ENCODE results near the gene WWOX. TPM values are rescaled to one million over a fixed set of nuclear protein-coding genes. Genes with fewer than 3 reads are reported as not detected.

Gene WWOX
- total RNA-seq, 2 experiments from 2014 or later = 19.1 to 23.7 TPM

DNA sequence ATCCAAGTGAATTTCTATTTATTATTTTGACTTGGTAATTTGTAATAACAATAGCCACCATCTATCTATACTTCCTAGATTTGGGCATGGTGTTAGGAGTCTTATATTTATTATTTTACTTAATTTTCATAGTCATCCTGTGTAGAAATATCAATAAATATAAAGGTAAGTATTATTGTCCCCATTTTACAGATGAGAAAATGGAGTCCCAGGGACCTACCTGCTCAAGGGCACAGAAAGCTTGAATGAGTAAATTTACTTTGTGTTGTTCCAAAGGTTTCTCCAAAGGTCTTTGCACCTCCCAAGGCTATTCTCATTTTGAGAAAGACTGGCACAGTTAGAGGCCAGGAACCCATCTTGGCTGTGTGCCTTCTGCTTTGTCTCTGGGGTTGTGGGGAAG lies 738.3 kb downstream of the WWOX start:
- peaks cover 3% of the 10 kb centered on the region for H3K4me1 Mint-ChIP-seq (ENCODE audit: low read depth)
- H3K36me3 Mint-ChIP-seq (ENCODE audit: low read depth) = no peaks in the 10 kb centered on the region
- ATAC-seq (no peak), DNase-seq (no peak)
- H3K4me3 Mint-ChIP-seq = no peak overlapping the region
- H3K9me3 Mint-ChIP-seq = no peaks in the 10 kb centered on the region
- CTCF ChIA-PET = no interaction called here
- POLR2A ChIA-PET = no interaction called here
- no peak overlapping the region for H3K27ac Mint-ChIP-seq
- no peaks in the 10 kb centered on the region for H3K27me3 Mint-ChIP-seq
- intact Hi-C loops (cut with micrococcal nuclease) = no loop called here
- TF ChIP-seq, protein P1, sequence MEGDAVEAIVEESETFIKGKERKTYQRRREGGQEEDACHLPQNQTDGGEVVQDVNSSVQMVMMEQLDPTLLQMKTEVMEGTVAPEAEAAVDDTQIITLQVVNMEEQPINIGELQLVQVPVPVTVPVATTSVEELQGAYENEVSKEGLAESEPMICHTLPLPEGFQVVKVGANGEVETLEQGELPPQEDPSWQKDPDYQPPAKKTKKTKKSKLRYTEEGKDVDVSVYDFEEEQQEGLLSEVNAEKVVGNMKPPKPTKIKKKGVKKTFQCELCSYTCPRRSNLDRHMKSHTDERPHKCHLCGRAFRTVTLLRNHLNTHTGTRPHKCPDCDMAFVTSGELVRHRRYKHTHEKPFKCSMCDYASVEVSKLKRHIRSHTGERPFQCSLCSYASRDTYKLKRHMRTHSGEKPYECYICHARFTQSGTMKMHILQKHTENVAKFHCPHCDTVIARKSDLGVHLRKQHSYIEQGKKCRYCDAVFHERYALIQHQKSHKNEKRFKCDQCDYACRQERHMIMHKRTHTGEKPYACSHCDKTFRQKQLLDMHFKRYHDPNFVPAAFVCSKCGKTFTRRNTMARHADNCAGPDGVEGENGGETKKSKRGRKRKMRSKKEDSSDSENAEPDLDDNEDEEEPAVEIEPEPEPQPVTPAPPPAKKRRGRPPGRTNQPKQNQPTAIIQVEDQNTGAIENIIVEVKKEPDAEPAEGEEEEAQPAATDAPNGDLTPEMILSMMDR (IDR thresholded peaks at IDR 0.05) = no peak

DNA sequence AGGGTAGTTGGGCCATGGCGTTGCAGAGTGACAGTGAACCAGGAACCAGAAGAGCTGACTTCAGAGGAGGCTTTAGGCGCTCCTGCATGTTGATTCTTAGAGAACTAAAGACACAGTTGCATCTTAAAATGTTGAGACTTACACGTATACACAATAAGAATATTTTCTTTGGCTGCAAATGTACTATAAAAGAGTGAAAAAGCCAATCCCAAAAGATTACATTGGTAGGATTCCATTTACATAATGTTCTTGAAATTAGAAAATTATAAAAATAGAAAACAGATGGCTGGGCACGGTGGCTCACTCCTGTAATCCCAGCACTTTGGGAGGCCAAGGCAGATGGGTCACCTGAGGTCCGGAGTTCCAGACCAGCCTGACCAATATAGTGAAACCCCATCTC lies 738.8 kb downstream of the WWOX start:
- ATAC-seq (no peak), DNase-seq (no peak)
- Mint-ChIP-seq H3K4me3 (no peak overlapping the region), H3K9me3 (no peaks in the 10 kb centered on the region), H3K27ac (no peak overlapping the region), H3K4me1 (ENCODE audit: low read depth) (peaks cover 3% of the 10 kb centered on the region), H3K36me3 (ENCODE audit: low read depth) (no peaks in the 10 kb centered on the region), H3K27me3 (no peaks in the 10 kb centered on the region)
- intact Hi-C loops (cut with micrococcal nuclease) = no loop called here
- CTCF ChIA-PET = no interaction called here
- POLR2A ChIA-PET = no interaction called here
- TF ChIP-seq, protein P1 (IDR thresholded peaks at IDR 0.05) = no peak

DNA sequence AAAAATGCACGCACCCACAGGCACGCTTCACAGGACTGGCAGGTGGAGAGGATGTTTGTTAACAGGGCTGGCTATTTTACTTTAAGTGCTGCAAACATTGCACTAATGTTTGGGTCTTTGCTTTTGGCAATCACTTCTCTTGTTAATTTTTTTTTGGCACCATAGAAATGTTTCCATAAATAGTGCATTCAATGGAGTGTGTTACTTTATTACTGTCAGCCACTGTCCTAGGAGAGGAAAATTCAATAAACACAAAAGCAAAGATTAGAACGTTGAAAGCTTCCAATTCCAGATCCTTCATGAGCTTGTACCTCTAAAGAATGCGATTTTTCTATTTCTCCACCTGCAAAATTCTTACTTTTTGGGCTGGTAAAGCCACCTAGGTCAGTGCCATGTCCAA lies 743.5 kb downstream of the WWOX start:
- H3K27ac Mint-ChIP-seq = no peak overlapping the region
- ChIA-PET POLR2A (no interaction called here), CTCF (no interaction called here)

DNA sequence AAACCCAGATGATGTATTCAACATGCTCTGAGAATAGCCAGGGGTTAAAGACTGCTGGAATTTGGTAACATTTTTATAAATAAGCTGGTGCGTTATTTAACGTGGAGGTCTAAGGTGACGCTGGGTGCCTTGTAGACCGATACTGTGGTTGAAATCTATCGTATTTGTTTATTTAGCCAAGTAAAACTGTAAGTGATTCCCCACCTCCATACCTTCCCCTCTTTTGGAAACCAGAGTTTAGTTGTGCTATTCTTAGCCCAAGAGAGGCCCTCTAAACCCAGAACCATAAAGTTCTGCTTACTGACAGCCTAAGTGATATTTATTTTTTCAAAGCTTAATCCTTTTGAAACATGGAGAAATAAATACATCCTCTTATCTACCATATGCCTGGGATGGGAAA lies 744.5 kb downstream of the WWOX start:
- Mint-ChIP-seq H3K9me3 (peaks cover 3% of the 10 kb centered on the region), H3K27me3 (no peaks in the 10 kb centered on the region), H3K36me3 (ENCODE audit: low read depth) (no peaks in the 10 kb centered on the region), H3K27ac (no peak overlapping the region), H3K4me3 (no peak overlapping the region), H3K4me1 (ENCODE audit: low read depth) (no peaks in the 10 kb centered on the region)
- TF ChIP-seq, protein P1 (IDR thresholded peaks at IDR 0.05) = no peak
- ATAC-seq (no peak), DNase-seq (no peak)
- POLR2A ChIA-PET = no interaction called here
- CTCF ChIA-PET = interaction anchor here (0.8 kb wide), 1 partner anchor 11 kb away, joined by 3 read pairs; no protein-coding TSS in a partner anchor
- intact Hi-C loops (cut with micrococcal nuclease) = no loop called here

More for the DNA sequence above, 743.5 kb downstream of the WWOX start:
- no peaks in the 10 kb centered on the region for H3K9me3 Mint-ChIP-seq
- TF ChIP-seq, protein P1 (IDR thresholded peaks at IDR 0.05) = no peak
- H3K36me3 Mint-ChIP-seq (ENCODE audit: low read depth) = no peaks in the 10 kb centered on the region
- no peaks in the 10 kb centered on the region for H3K4me1 Mint-ChIP-seq (ENCODE audit: low read depth)
- DNase-seq (no peak), ATAC-seq (no peak)
- H3K4me3 Mint-ChIP-seq = no peak overlapping the region
- no peaks in the 10 kb centered on the region for H3K27me3 Mint-ChIP-seq
- intact Hi-C loops (cut with micrococcal nuclease) = no loop called here

DNA sequence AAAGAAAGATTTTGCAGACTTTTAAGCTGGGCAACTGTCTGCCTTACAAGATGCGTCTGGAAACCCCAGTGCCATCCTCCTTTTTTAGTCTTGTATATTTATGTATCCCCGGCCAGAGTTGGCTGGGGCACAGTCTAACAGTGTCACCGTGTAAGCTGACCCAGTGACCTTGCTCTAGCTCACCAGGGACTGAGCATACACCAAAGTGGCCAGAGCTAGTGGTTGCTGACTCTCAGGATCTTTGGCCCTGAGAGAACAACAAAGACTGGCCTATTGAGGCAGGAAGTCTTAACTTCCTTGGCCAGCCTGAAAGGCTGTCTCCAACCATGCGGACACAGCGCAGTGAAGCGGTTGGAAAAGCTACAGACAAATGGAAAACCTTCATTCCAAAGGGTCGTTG lies 745.2 kb downstream of the WWOX start:
- TF ChIP-seq, protein P1 (IDR thresholded peaks at IDR 0.05) = no peak
- H3K27me3 Mint-ChIP-seq = no peaks in the 10 kb centered on the region
- no peak for ATAC-seq
- no peak overlapping the region for H3K27ac Mint-ChIP-seq
- peaks cover 4% of the 10 kb centered on the region for H3K9me3 Mint-ChIP-seq
- intact Hi-C loops (cut with micrococcal nuclease) = no loop called here
- ChIA-PET POLR2A (no interaction called here), CTCF (interaction anchor here (0.8 kb wide), 1 partner anchor 12 kb away, joined by 3 read pairs; no protein-coding TSS in a partner anchor)
- no peak overlapping the region for H3K4me3 Mint-ChIP-seq
- H3K4me1 Mint-ChIP-seq (ENCODE audit: low read depth) = no peaks in the 10 kb centered on the region
- H3K36me3 Mint-ChIP-seq (ENCODE audit: low read depth) = no peaks in the 10 kb centered on the region
- no peak for DNase-seq

Measured in activated CD8-positive, alpha-beta T cell treated with anti-CD3 and anti-CD28 coated beads for 36 hours (primary cell).